NCI-H2107 treated with DMSO at 0.1 percent for 48 hours (cell line): ENCODE data around the gene ARFIP1.
"Not testable (repeated sequence)": the region's sequence is repeated elsewhere in the genome, so short reads cannot be mapped to it uniquely, and the experiment has no call there.

Experiments
- DNase-seq: peaks from one replicate; lab custom pipeline; 2025; ENCODE audit not compliant: unreplicated experiment; lab: John Stamatoyannopoulos, UW

Gene ARFIP1

GRCh38 chr4:152779513-152780266 is at the start of gene ARFIP1, which contains the start of gene TIGD4:
TSS of gene ARFIP1 (plus strand) at chr4:152779954. CDS start at chr4:152829634, 49,680 bp downstream.
TSS of gene TIGD4 (minus strand) at chr4:152779730. CDS start at chr4:152771004, 8,726 bp downstream.
- peak; percentile 59 for DNase-seq

GRCh38 chr4:152731997-152732396 is 47.8 kb upstream of the ARFIP1 start:
- DNase-seq: no peak

GRCh38 chr4:152734015-152734698 is 45.6 kb upstream of the ARFIP1 start:
- DNase-seq: no peak

- DNase-seq: no peak
These were observed 45.1 kb upstream of the ARFIP1 start for GRCh38 chr4:152734699-152735050.

GRCh38 chr4:152735396-152735859 is 44.3 kb upstream of the ARFIP1 start:
- peak; percentile 26 for DNase-seq

GRCh38 chr4:152735906-152736305 is 43.8 kb upstream of the ARFIP1 start:
- DNase-seq: no peak

- no peak for DNase-seq
These were observed 40.9 kb upstream of the ARFIP1 start for GRCh38 chr4:152738827-152739226.

- DNase-seq: no peak
These were observed 32.3 kb upstream of the ARFIP1 start for GRCh38 chr4:152747444-152747843.

- DNase-seq: no peak
These were observed 31.1 kb upstream of the ARFIP1 start for GRCh38 chr4:152748619-152749018.

GRCh38 chr4:152763796-152764195 is 16.0 kb upstream of the ARFIP1 start:
- no peak for DNase-seq

- not testable (repeated sequence) for DNase-seq
These were observed 14.6 kb upstream of the ARFIP1 start for GRCh38 chr4:152765069-152765737.

- no peak for DNase-seq
These were observed 7.8 kb upstream of the ARFIP1 start for GRCh38 chr4:152771741-152772533.

GRCh38 chr4:152773339-152773738 is 6.4 kb upstream of the ARFIP1 start:
- DNase-seq: no peak

GRCh38 chr4:152773953-152774352 is 5.8 kb upstream of the ARFIP1 start:
- DNase-seq: no peak

GRCh38 chr4:152776352-152776751 is 3.4 kb upstream of the ARFIP1 start:
- DNase-seq: no peak

- DNase-seq: no peak
These were observed 2.3 kb upstream of the ARFIP1 start for GRCh38 chr4:152777488-152777887.

- no peak for DNase-seq
These were observed 870 bp upstream of the ARFIP1 start for GRCh38 chr4:152778656-152779512.

GRCh38 chr4:152780267-152780778 is 569 bp downstream of the ARFIP1 start:
- no peak for DNase-seq

- DNase-seq: peak; percentile 40
These were observed 5.0 kb downstream of the ARFIP1 start for GRCh38 chr4:152784490-152785350.
